Kidney capillary endothelial cell (primary cell): ENCODE data around the gene DPPA2.

Experiments
- DNase-seq: peaks from one replicate; pipeline ENCODE4 v3.0.0-alpha.2; 2018; ENCODE audit warnings: low spot score

The DPPA2 gene

GRCh38 chr3:109325109-109325508 lies 8.8 kb upstream of the DPPA2 start:
- no peak for DNase-seq

DNA sequence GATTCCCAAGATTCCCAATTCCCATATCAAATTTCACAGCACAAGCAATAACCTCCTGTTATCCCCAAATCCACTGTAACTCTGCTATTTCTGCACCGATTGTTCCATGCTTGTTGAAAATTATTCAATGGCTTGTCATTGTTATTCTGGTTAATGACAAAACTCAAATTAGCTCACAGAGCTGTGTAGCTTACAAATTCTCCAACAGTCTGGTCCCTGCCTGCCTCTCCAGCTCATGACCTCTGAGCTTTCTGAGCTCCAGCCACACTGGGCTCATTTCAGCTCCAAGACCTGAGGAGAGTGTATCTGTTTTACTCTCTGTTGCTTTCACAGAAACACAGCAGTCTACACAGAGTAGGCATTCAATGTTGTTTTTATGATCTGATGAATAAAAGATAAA lies 3.3 kb downstream of the DPPA2 start:
- DNase-seq = no peak

DNA sequence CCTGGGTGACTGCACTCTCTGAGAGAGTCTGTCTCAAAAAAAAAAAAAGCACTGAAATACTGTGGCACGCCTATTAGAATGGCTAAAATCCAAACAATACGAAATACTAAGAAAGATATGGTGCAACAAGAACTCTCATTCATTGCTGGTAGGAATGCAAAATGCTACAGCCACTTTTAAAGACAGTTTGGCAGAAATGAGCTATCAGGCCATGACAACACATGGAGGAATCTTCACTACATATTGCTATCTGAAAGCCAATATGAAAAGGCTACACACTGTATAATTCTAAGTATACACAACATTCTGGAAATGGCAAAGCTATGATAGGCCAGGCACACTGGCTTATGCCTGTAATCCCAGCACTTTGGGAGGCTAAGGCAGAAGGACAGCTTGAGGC lies 18.8 kb downstream of the DPPA2 start:
- no peak for DNase-seq

GRCh38 chr3:109284071-109284470 lies 32.2 kb downstream of the DPPA2 start:
- DNase-seq = no peak

GRCh38 chr3:109278546-109278945 lies 37.8 kb downstream of the DPPA2 start:
- DNase-seq = no peak

DNA sequence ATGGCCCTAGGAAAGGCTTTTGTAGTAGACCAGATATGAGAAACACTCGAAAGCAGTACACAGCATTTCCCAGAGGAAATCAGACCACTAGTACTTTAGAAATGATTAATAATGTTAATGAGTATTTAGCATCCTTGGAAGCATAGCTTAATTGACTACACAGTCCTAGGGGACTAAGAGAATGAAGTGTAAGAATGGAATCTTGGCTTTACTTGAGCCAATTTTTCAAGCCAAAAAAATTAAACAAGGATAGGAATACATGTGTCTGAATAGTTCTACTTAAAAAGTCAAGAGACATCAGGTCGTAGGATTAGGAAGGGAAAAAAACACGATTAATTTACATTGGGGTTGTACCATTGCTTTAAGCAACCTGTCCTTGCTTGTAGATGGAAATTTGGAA lies 38.2 kb downstream of the DPPA2 start:
- no peak for DNase-seq

GRCh38 chr3:109275702-109276293 lies 40.5 kb downstream of the DPPA2 start:
- peak; percentile 11 for DNase-seq

DNA sequence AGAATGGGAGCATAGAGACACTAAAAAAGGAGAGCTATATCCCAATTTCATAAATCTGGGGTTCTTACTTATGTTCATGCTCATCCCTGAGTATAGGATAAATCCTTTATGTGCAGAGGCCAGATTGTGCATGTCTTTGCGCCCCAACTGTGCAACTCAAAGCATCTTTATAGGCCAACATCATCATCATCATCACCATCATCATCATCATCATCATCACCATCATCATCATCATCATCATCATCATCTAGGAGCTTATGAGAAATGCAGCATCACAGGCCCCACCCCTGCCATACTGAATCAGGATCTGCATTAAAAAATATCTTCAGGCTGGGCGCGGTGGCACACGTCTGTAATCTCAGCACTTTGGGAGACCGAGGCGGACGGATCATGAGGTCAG lies 45.5 kb downstream of the DPPA2 start:
- no peak for DNase-seq

DNA sequence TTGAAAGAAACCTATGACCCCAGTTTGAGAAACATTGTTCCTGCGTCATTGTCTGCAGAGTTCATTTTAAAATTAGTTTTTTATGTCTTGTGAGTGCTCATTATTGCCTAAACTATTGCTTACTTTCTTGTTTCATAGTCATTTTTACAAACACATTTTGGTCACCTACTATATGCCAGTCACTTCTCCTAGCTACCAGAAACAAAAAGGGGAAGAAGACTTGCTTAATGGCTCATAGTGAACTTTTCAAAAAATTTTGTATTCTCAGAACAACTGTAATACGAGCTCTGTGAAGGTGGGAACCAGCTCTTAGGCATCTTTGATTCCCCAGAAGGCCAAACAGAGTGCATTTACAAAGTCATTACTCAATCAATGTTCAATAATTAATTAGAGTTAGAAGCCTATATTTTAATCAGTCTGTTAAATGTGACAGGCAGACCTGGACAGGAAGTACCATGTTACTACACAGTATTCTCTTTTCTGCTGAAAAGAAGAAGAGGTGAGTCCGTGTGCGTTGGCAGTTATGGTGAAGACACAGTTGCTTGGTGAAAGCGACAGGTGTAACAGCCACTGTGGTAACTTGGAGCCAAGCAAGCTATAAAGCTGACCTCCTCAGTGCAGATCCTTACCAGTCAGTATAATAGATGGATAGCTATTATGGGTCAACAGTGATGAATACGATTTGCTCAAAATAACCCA lies 46.6 kb downstream of the DPPA2 start:
- DNase-seq = no peak

GRCh38 chr3:109268181-109268580 lies 48.1 kb downstream of the DPPA2 start:
- DNase-seq = no peak

- no peak for DNase-seq
These were observed 51.0 kb downstream of the DPPA2 start for GRCh38 chr3:109265295-109265694.

DNA sequence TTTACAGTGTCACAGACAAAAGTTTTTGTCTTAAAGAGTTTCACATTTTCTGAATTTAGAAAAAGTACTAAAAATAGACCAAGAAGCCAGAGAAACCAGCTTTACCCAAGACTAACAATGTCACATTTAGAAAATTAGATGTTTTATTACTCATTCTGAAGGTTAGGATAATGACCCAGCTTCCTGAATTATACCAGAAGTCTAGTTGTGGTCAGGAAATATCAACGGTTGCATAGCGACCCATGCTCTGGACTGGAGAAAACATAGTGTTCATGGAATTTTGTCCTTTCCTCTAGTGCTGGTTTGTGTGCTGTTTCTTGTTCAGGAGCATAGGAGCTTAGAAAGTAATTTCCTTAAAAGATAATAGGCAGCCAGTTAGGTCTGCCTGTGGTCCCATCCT lies 59.0 kb downstream of the DPPA2 start:
- DNase-seq = peak; percentile 82

- DNase-seq = no peak
These were observed 61.5 kb downstream of the DPPA2 start for GRCh38 chr3:109254770-109255169.

DNA sequence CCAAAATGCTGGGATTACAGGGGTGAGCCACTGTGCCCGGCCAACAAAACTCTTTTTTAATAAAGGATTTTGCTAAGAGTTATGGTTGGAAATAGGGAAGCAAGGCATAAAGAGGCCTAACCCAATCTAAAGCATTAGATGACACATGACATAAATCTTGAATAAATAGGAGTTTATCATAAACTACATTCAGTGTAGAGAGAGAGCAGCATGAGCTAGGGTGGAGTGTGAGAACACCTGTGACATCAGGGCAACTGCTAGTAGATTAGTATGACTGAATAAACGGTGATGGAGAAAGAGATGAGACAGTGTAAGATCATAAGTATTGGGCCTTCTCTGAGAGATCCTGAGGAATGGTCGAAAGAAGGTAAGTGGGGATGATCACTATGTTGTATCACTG lies 63.7 kb downstream of the DPPA2 start:
- DNase-seq = no peak
